ENCODE measurements around the gene TMEM186. TPM values are rescaled to one million over a fixed set of nuclear protein-coding genes. Genes with fewer than 3 reads are reported as not detected.

The TMEM186 gene
- total and polyA plus RNA-seq, 2 of the 8 experiments (the other 6 are each of a cell fraction or from before 2014, with no cell fraction given), result 13.1 TPM

DNA sequence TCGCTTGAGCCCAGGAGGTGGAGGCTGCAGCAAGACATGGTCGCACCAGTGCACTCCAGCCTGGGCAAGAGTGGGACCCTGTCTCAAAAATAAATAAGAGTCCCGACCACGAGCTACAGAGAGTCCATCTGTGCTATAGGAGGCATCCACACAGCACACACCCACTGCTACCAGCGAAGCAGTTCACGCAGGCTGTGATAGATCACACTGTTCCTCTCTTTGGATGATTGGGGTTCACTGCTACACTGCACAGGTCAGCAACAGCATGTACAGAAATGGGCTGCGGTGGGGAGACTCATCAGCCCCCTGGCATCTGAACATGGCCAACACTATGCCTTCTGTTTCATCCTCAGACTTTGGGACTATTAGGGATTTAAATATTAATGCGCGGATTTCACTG is 34.0 kb upstream of the TMEM186 start:
- H2BK15ac ChIP-seq (ENCODE audit: low read length), result peak overlapping the region; percentile 62; the same call in 1 of the 2 replicates
- no peak for FAIRE-seq
- H3K56ac ChIP-seq (replicated peaks; ENCODE audit: insufficient read length, low read depth, low read length), result peak overlapping the region; percentile 28
- H3K14ac ChIP-seq (ENCODE audit: insufficient read length), result peak overlapping the region; percentile 25
- no peak overlapping the region for H4K8ac ChIP-seq (ENCODE audit: extremely low read depth, insufficient read depth, low read length)
- H3K36me3 ChIP-seq (ENCODE audit: control insufficient read depth in 2 of 4, insufficient read depth in 4 of 4, low read length in 3 of 4), result peaks cover 0 to 21% (median 4%) of the 10 kb centered on the region in 4 experiments; a peak in 3 of 8 replicates
- H3K79me1 ChIP-seq (ENCODE audit: low read depth, low read length), result no peaks in the 10 kb centered on the region; the same call in 1 of the 2 replicates
- peak overlapping the region; percentile 76 for H3K18ac ChIP-seq (ENCODE audit: extremely low read depth, low read length)
- no peaks in the 10 kb centered on the region for H3K27me3 ChIP-seq (replicated peaks in 1 of 4; ENCODE audit: control insufficient read depth in 3 of 4, extremely low read depth in 1 of 4, insufficient read depth in 3 of 4, low read length in 3 of 4)
- ChIA-PET POLR2A (ENCODE audit: partially characterized antibody) (interaction anchor here (0.7 to 5.0 kb wide), 17 partner anchors 9 to 242 kb away, joined by 3 to 54 read pairs (median 7); partner anchors contain the start of genes CARHSP1, LITAFD and TMEM114), CTCF (ENCODE audit: partially characterized antibody) (interaction anchor here (0.8 to 1.7 kb wide), 6 partner anchors 14 to 196 kb away, joined by 3 to 4 read pairs (median 4); no protein-coding TSS in a partner anchor)
- no peaks in the 10 kb centered on the region for H4K20me1 ChIP-seq (replicated peaks in 1 of 2; ENCODE audit: control insufficient read depth in 1 of 2, insufficient read depth in 2 of 2, low read length in 2 of 2)
- peak overlapping the region; percentile 74 for H4K5ac ChIP-seq (ENCODE audit: insufficient read length, low read depth, low read length)
- peak overlapping the region; percentile 97 for H2BK5ac ChIP-seq (ENCODE audit: low read depth, low read length)
- H2BK120ac ChIP-seq (replicated peaks; ENCODE audit: low read depth, low read length), result peak overlapping the region; percentile 66
- H3K4me2 ChIP-seq (ENCODE audit: insufficient read depth in 1 of 2, low read depth in 2 of 2, low read length in 2 of 2), result peak overlapping the region; percentile 61 to 72
- H4K91ac ChIP-seq (replicated peaks; ENCODE audit: insufficient read length, low read length), result peak overlapping the region; percentile 88
- H3K9ac ChIP-seq (replicated peaks in 1 of 4; ENCODE audit: extremely low read depth in 1 of 4, low read depth in 3 of 4, low read length in 3 of 4), result peak overlapping the region in 3 of 4 experiments; percentile 42 to 79 (median 66); a peak in 5 of 7 replicates
- DNase-seq (ENCODE audit: low read depth in 1 of 2, low spot score in 2 of 2), result no peak
- peak overlapping the region; percentile 76 for H2BK20ac ChIP-seq (ENCODE audit: low read length)
- TF ChIP-seq BCL11A (IDR thresholded peaks at IDR 0.05; ENCODE audit: low read depth in 2 of 2, low read length in 2 of 2) (no peak), GABPA (IDR thresholded peaks at IDR 0.05; ENCODE audit: borderline replicate concordance, insufficient read depth, low read length) (no peak), TEAD4 (IDR thresholded peaks at IDR 0.05; ENCODE audit: low read depth, low read length) (no peak), EP300 (IDR thresholded peaks at IDR 0.05; ENCODE audit: borderline replicate concordance in 1 of 2, low read depth in 2 of 2, low read length in 2 of 2) (no peak), YY1 (IDR thresholded peaks at IDR 0.05; ENCODE audit: low read depth, low read length) (no peak), POLR2A (IDR thresholded peaks at IDR 0.05; ENCODE audit: control extremely low read depth in 1 of 2, low read depth in 2 of 2, low read length in 2 of 2) (no peak), HDAC2 (IDR thresholded peaks at IDR 0.05; ENCODE audit: borderline replicate concordance in 1 of 2, low read depth in 2 of 2, low read length in 2 of 2) (no peak), SRF (IDR thresholded peaks at IDR 0.05; ENCODE audit: low read depth, low read length) (no peak), SP2 (IDR thresholded peaks at IDR 0.05; ENCODE audit: low read length) (no peak), GTF2F1 (IDR thresholded peaks at IDR 0.05; ENCODE audit: borderline replicate concordance, low read depth, low read length) (no peak)
- TF ChIP-seq, protein P1, sequence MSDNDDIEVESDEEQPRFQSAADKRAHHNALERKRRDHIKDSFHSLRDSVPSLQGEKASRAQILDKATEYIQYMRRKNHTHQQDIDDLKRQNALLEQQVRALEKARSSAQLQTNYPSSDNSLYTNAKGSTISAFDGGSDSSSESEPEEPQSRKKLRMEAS (IDR thresholded peaks at IDR 0.05), result no peak
- H2AFZ ChIP-seq (ENCODE audit: low read length), result no peak overlapping the region
- H3K27ac ChIP-seq (ENCODE audit: low read depth, low read length), result peak overlapping the region; percentile 90
- H3K23me2 ChIP-seq (ENCODE audit: low read depth, low read length), result no peaks in the 10 kb centered on the region
- peak overlapping the region; percentile 9 for H3K23ac ChIP-seq (ENCODE audit: insufficient read length)
- peaks cover 12 to 23% (median 20%) of the 10 kb centered on the region in 4 experiments for H3K4me1 ChIP-seq (replicated peaks in 1 of 4; ENCODE audit: control insufficient read depth in 3 of 4, insufficient read depth in 4 of 4, low read length in 3 of 4)
- H2BK12ac ChIP-seq (ENCODE audit: low read depth, low read length), result peak overlapping the region; percentile 91
- peak overlapping the region; percentile 92 for H2AK5ac ChIP-seq (ENCODE audit: low read depth, low read length)
- no peaks in the 10 kb centered on the region for H3K9me3 ChIP-seq (ENCODE audit: insufficient read depth in 2 of 2, low read depth in 1 of 2, low read length in 1 of 2)
- H3K79me2 ChIP-seq (ENCODE audit: control insufficient read depth in 1 of 2, insufficient read depth in 2 of 2, low read length in 2 of 2), result peaks cover 0 to 8% of the 10 kb centered on the region in 2 experiments; a peak in 1 of 4 replicates
- H3K4ac ChIP-seq (replicated peaks; ENCODE audit: insufficient read length, low read depth, low read length), result peak overlapping the region; percentile 69
- peak overlapping the region in 3 of 4 experiments; percentile 26 to 44 (median 37); a peak in 5 of 8 replicates for H3K4me3 ChIP-seq (ENCODE audit: extremely low read depth in 1 of 4, insufficient read depth in 2 of 4, low read depth in 3 of 4, low read length in 4 of 4)
- WGBS, 2 experiments (ENCODE audit: extremely low coverage in 1 of 2, insufficient coverage in 1 of 2, insufficient read length in 1 of 2, insufficient replicate concordance in 2 of 2, low coverage in 1 of 2, low lambda C conversion rate in 2 of 2, missing lambda C conversion rate in 1 of 2), result 38% methylated on average over 9 of the region's 9 CpGs; no CpG with 5 or more reads in 1 of the 2 experiments

Data from H1 (cell line).